Lung (tissue), 12 donors: Measurements from ENCODE around the gene CSRP2. TPM values are rescaled to one million over a fixed set of nuclear protein-coding genes. Genes with fewer than 3 reads are reported as not detected.
A peak's percentile ranks its signal among the peaks of the same experiment; 100 is the strongest.

Experiments
- ATAC-seq: fragments of 200-7000 bp; cut with Tn5 transposase; one replicate; pipeline ENCODE4 v1.9.1; 2020; ENCODE audit warnings: moderate number of reproducible peaks; ENCODE audit not compliant: insufficient read depth, low FRiP score
- DNase-seq, 3 donors: peaks; one replicate each; pipeline ENCODE4 v3.0.0-alpha.2; 2013 to 2017
- H3K27ac ChIP-seq, 2 donors: one replicate each; pipeline ENCODE4 v1.5.1; 2013; ENCODE audit warnings: mild to moderate bottlenecking in 2 of 2, moderate library complexity in 2 of 2, control low read depth in 1 of 2, inconsistent platforms in 1 of 2, low read depth in 1 of 2, low read length in 1 of 2
- H3K27me3 ChIP-seq, 3 donors: one replicate each; pipeline ENCODE4 v1.5.1; 2013; ENCODE audit warnings: low read length in 2 of 3; ENCODE audit not compliant: control insufficient read depth in 3 of 3, insufficient read depth in 3 of 3
- H3K36me3 ChIP-seq, 4 donors: one replicate each; pipeline ENCODE4 v1.5.1; 2013; ENCODE audit warnings: low read length in 4 of 4, mild to moderate bottlenecking in 1 of 4, moderate library complexity in 1 of 4; ENCODE audit not compliant: control insufficient read depth in 4 of 4, insufficient read depth in 4 of 4
- H3K4me1 ChIP-seq, 5 donors: one replicate each; pipeline ENCODE4 v1.5.1; 2013; ENCODE audit warnings: low read length in 5 of 5, mild to moderate bottlenecking in 2 of 5, moderate library complexity in 1 of 5; ENCODE audit not compliant: control insufficient read depth in 5 of 5, insufficient read depth in 5 of 5
- H3K4me3 ChIP-seq: one replicate; pipeline ENCODE4 v1.5.1; 2013; ENCODE audit warnings: mild to moderate bottlenecking, control low read depth, moderate library complexity
- H3K9ac ChIP-seq, 2 donors: one replicate each; pipeline ENCODE4 v1.5.1; 2013; ENCODE audit warnings: low read length in 2 of 2, control low read depth in 1 of 2; ENCODE audit not compliant: insufficient read depth in 1 of 2
- H3K9me3 ChIP-seq, 4 donors: one replicate each; pipeline ENCODE4 v1.5.1; 2013; ENCODE audit warnings: low read length in 3 of 4, mild to moderate bottlenecking in 1 of 4, moderate library complexity in 1 of 4; ENCODE audit not compliant: control insufficient read depth in 4 of 4, insufficient read depth in 3 of 4
- WGBS, 2 donors: extraction: QIAGEN DNeasy Blood & Tissue Kit; methylation state at CpG; one replicate each; pipeline ENCODE4 v1.1.7; 2013; 5-methylcytosine and 5-hydroxymethylcytosine counted together
- polyA plus RNA-seq, 2 donors: library from polyadenylated mRNA; stranded (reverse); fragments of 200-250 nt; gene quantifications; one replicate each; pipeline ENCODE4 v1.2.1, GENCODE V29; 2013
- total RNA-seq, 2 donors: library from RNA; depleted of rRNA in 1 of 2; stranded (reverse); fragments of >200 nt in 1 of 2; gene quantifications; one replicate each; pipeline ENCODE4 v1.2.1, GENCODE V29; 2014 to 2021
- TF ChIP-seq, protein P1 (sequence below): IDR thresholded peaks from 2 replicates; pipeline ENCODE4 v1.5.1; 2012; ENCODE audit warnings: mild to moderate bottlenecking; ENCODE audit errors: control extremely low read depth, extremely low read depth
- donor health status: control.
- donor health status: control.
- donor health status: Bipolar disorder and iron deficiency.
- donor health status: healthy.
- donor health status: DM: yes; HTN: yes; CAD: no.

CSRP2 gene
- total and polyA plus RNA-seq, 4 donors = 13.5 to 21.9 (median 15.8) TPM

DNA sequence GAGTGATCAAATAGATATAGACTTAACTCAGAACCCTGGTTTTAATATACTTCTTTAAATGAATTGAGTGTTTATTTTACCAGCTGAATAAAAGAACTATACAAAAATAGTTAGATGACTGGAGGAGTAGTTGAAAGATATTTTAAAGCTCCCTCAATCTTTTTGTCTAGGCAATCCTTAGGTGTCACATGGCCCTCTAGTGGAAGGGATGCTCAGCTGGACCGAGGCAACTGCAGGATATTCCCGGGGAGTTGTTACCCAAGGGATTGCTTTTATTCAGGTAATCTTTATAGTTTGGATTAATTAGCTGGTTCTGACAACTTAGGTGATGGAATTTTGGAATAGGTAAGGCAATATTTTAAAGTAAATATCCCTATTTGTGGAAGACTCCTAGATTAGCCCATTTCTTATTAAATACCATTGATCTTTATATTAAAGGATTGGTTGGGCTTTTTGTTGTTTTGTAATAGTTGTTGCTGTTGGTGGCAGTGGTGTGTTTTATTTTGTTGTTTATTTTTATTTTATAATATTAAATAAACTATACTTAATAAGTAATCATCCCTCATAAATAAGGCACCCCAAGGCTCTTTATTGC lies 57.8 kb downstream of the CSRP2 start:
- H3K36me3 ChIP-seq = peaks cover 0 to 19% (median 7%) of the 10 kb centered on the region in 4 donors
- H3K4me1 ChIP-seq = no peaks in the 10 kb centered on the region
- DNase-seq = peak in 2 of 3 donors; percentile 29 to 33
- no peak overlapping the region for H3K9ac ChIP-seq
- 52 to 57% methylated on average over 2 of the region's 2 CpGs for WGBS, 2 donors
- no peak overlapping the region for H3K27ac ChIP-seq
- H3K4me3 ChIP-seq = no peak overlapping the region
- H3K9me3 ChIP-seq = no peaks in the 10 kb centered on the region
- H3K27me3 ChIP-seq = no peaks in the 10 kb centered on the region
- TF ChIP-seq, protein P1, sequence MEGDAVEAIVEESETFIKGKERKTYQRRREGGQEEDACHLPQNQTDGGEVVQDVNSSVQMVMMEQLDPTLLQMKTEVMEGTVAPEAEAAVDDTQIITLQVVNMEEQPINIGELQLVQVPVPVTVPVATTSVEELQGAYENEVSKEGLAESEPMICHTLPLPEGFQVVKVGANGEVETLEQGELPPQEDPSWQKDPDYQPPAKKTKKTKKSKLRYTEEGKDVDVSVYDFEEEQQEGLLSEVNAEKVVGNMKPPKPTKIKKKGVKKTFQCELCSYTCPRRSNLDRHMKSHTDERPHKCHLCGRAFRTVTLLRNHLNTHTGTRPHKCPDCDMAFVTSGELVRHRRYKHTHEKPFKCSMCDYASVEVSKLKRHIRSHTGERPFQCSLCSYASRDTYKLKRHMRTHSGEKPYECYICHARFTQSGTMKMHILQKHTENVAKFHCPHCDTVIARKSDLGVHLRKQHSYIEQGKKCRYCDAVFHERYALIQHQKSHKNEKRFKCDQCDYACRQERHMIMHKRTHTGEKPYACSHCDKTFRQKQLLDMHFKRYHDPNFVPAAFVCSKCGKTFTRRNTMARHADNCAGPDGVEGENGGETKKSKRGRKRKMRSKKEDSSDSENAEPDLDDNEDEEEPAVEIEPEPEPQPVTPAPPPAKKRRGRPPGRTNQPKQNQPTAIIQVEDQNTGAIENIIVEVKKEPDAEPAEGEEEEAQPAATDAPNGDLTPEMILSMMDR = no peak
- ATAC-seq = no peak

DNA sequence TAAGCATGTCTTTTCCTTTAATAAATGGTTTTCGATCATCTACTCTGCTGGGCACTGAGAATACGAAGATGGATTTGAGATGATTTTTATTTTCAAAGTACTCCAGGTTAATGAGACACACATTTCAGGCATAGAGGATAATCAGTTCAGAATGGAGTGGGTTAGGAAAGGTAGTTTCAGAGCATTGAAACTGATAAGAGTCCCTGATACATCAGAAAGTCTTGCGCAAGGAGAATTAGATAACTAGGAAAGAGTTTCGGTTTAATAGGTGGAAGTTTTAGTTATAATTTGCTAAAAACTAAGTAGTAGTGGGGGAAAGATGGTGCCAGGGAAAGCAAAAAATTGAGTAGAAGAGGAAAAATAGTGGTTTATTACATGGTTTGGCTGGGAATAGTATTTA lies 64.8 kb downstream of the CSRP2 start:
- H3K27me3 ChIP-seq = no peaks in the 10 kb centered on the region
- ATAC-seq = no peak
- no peak overlapping the region for H3K9ac ChIP-seq
- H3K27ac ChIP-seq = no peak overlapping the region
- no peak for DNase-seq
- peaks cover 0 to 4% (median 0%) of the 10 kb centered on the region in 5 donors for H3K4me1 ChIP-seq
- H3K9me3 ChIP-seq = no peaks in the 10 kb centered on the region
- TF ChIP-seq, protein P1 = no peak
- H3K4me3 ChIP-seq = no peak overlapping the region
- 85 to 91% methylated on average over 4 of the region's 4 CpGs for WGBS, 2 donors
- peaks cover 0 to 23% (median 7%) of the 10 kb centered on the region in 4 donors for H3K36me3 ChIP-seq

DNA sequence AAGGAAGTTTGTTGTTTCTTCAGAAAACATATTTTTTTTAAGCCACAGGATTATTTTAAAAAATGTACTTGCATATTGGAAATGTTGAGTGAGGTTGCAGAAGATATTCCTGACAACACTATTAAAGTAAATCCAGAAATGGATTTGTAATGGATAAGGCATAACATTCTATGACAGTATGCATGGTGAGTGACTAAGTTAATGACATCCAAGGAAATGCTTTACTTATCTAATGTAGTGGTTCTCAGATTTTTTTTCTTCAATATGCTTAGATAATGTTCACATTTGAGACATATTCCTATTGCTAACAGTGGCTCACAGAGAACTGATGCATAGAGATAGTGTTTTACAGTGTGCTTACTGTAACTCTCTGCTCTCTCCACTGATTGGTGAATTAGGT lies 65.6 kb downstream of the CSRP2 start:
- H3K9me3 ChIP-seq = no peaks in the 10 kb centered on the region
- no peak for ATAC-seq
- TF ChIP-seq, protein P1 = no peak

DNA sequence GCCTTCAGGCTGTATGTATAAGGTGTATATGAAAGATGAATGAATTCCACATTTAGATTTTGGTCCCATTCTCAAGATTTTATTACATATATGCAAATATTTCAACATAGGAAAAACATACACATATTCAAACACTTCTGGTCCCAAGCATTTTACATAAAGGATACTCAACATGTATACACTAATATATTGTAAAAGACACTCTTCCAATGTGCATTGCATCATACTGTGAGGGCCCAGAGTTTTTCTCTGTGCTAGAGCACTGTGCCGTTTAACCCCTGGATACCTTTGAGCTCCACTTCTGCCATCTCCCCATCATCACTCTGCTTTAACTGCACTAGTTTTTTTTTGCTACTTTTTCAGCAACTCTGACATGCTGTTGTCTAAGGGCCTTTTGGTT lies 66.8 kb downstream of the CSRP2 start:
- WGBS, 2 donors = 90 to 92% methylated on average over 1 of the region's 1 CpG
- H3K9me3 ChIP-seq = no peaks in the 10 kb centered on the region

More for the DNA sequence above, 65.6 kb downstream of the CSRP2 start:
- no peak overlapping the region for H3K9ac ChIP-seq
- no peak for DNase-seq
- peaks cover 0 to 19% (median 8%) of the 10 kb centered on the region in 4 donors for H3K36me3 ChIP-seq
- H3K4me3 ChIP-seq = no peak overlapping the region
- H3K27me3 ChIP-seq = no peaks in the 10 kb centered on the region
- H3K27ac ChIP-seq = no peak overlapping the region
- H3K4me1 ChIP-seq = peaks cover 0 to 4% (median 0%) of the 10 kb centered on the region in 5 donors

More for the DNA sequence above, 66.8 kb downstream of the CSRP2 start:
- peaks cover 0 to 4% (median 0%) of the 10 kb centered on the region in 5 donors for H3K4me1 ChIP-seq
- H3K27ac ChIP-seq = no peak overlapping the region
- H3K27me3 ChIP-seq = no peaks in the 10 kb centered on the region
- no peak for DNase-seq
- TF ChIP-seq, protein P1 = no peak
- H3K4me3 ChIP-seq = no peak overlapping the region
- no peak for ATAC-seq
- H3K36me3 ChIP-seq = peaks cover 1 to 24% (median 12%) of the 10 kb centered on the region in 4 donors
- H3K9ac ChIP-seq = no peak overlapping the region
